ENCODE measurements around the gene AP2A1.

AP2A1 gene

GRCh38 chr19:49792829-49793560 lies 26.2 kb downstream of the AP2A1 start:
- DNase-seq (ENCODE audit: low read depth in 2 of 2), result no peak

DNA sequence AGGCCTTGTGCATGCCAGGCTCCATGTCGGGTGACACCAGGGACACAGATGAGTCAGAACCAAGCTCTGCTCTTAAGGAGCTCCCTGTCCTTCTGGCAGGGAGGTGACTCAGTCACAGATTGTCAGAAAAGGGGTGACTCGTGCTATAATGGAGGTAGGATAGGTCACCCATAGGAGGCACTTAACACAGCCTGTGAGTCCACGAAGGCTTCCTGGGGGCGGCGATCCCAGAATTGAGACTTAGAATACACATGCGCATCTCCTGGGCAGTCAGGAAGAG lies 26.7 kb downstream of the AP2A1 start:
- DNase-seq (ENCODE audit: low read depth in 2 of 2), result peak in 1 of 2 donors; percentile 16

DNA sequence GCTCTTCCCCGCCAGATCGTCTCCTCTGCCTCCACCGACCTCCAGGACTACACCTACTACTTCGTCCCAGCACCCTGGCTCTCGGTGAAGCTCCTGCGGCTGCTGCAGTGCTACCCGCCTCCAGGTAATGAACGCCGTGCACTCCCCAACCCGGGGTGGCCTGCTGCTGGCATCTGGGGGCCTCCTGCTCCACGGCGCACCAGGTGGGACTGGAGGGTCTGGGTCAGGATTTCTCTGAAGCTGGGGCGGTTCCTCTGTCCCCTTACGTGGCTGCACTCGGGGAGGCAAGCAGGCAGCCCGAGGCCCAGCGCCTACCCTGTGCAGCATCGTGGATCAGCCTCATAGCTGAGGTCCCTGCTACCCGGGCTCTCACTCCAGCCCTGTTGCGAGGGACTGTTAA lies 28.8 kb downstream of the AP2A1 start:
- DNase-seq (ENCODE audit: low read depth in 2 of 2), result no peak

DNA sequence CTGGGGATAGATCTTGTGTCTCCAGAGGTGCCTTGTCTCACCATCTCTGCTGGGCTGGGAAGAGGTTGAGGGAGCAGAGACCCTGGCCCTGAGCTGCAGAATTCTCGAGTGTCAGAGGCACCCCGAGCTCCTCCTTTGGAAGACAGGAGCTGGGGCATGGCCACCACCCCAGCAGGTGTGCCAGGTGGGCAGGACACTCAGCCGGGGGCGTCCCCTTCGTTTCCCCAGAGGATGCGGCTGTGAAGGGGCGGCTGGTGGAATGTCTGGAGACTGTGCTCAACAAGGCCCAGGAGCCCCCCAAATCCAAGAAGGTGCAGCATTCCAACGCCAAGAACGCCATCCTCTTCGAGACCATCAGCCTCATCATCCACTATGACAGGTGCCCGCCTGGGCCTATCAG lies 31.8 kb downstream of the AP2A1 start:
- DNase-seq (ENCODE audit: low read depth in 2 of 2), result no peak

GRCh38 chr19:49799271-49799797 lies 32.5 kb downstream of the AP2A1 start:
- no peak for DNase-seq (ENCODE audit: low read depth in 2 of 2)

- DNase-seq (ENCODE audit: low read depth in 2 of 2), result no peak
Observed at GRCh38 chr19:49799798-49800376, 33.1 kb downstream of the AP2A1 start.

- DNase-seq (ENCODE audit: low read depth in 2 of 2), result no peak
Observed at GRCh38 chr19:49800771-49801170, 34.0 kb downstream of the AP2A1 start.

DNA sequence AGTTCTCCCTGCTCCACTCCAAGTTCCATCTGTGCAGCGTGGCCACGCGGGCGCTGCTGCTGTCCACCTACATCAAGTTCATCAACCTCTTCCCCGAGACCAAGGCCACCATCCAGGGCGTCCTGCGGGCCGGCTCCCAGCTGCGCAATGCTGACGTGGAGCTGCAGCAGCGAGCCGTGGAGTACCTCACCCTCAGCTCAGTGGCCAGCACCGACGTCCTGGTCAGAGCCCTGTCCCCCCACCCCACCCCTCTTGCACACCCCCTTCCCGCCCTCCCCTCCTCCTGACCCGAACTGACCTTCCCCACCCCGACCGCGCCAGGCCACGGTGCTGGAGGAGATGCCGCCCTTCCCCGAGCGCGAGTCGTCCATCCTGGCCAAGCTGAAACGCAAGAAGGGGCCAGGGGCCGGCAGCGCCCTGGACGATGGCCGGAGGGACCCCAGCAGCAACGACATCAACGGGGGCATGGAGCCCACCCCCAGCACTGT lies 34.6 kb downstream of the AP2A1 start:
- DNase-seq (ENCODE audit: low read depth in 2 of 2), result no peak

GRCh38 chr19:49801966-49802661 lies 35.3 kb downstream of the AP2A1 start:
- DNase-seq (ENCODE audit: low read depth in 2 of 2), result no peak

DNA sequence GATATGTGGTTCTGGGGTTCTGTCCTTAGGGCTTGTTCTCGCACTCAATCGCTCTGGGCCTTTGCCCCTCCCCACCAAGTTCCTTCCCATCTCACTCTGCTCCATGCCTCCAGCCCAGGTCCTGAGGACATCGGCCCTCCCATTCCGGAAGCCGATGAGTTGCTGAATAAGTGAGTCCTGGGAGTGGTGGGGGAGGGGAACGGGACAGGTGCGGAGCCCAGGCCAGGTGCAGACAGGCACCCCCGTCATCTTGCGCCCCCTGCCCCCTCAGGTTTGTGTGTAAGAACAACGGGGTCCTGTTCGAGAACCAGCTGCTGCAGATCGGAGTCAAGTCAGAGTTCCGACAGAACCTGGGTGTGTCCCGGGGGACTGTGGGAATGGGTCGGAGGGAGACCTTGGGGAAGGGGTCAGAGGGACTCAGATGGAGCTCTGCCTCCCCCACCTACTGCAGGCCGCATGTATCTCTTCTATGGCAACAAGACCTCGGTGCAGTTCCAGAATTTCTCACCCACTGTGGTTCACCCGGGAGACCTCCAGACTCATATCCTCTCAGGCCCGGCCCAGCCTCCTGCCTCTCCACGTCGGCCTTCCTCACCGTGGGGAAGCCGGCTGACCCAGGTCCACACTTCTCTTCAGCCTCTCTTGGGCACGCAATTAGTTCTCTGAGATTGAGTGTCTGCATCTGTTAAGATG lies 36.2 kb downstream of the AP2A1 start:
- no peak for DNase-seq (ENCODE audit: low read depth in 2 of 2)

DNA sequence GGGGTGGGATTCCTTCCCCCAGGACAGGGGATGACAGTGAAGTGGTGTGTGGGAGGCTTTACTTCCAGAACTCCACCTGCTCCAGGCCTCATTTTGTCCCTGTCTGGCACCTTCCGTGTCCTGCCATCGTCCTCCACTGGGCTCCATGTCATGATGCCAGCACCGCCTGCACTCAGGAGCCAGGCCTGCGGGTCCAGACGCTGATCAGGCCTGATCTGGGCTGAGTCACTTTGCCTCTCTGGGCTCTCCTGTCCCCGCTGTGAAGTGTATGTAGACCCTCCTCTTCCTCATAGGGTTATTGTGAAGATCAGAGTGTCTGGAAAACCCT lies 36.7 kb downstream of the AP2A1 start:
- no peak for DNase-seq (ENCODE audit: low read depth in 2 of 2)

GRCh38 chr19:49805822-49806619 lies 39.2 kb downstream of the AP2A1 start:
- DNase-seq (ENCODE audit: low read depth in 2 of 2), result no peak

- DNase-seq (ENCODE audit: low read depth in 2 of 2), result no peak
Observed at GRCh38 chr19:49806620-49806959, 39.8 kb downstream of the AP2A1 start.

DNA sequence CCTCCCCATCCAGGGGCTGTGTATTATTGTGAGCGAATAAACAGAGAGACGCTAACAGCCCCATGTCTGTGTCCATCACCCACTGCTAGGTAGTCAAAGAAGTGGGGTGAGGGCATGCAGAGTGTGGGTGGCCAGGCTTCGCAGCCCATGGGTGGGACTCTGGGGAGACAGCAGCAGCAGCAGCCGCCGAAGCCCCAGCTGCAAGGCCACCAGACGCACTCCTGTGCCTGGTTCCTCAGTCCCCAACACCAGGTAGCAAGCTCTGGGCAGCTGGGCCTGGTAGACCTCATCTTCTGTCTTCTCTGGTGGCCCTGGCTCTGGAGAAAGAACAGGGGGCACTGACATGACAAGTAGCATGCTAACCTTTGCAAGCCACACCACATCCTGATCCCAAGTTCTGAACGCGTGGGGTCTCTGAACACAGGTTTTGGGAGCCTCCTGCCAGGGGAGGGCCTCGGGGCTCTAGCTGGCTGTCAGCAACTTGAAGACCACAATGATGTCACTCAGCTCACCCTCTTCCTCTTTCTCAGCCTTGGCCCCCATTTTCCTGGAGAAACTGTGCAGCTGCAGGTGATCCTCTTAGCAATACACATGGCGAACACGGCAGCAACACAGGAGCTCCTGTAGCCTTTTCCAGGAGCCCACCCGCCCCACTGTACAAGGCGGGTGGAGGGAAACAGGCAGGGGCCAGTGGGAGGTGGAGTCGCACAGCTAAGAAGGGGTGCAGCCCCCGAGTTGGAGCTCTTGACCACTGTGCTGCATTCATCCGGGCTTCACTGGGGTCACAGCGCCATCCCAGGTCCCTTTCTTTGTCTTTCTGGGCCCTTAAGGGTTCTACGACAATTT lies 40.5 kb downstream of the AP2A1 start:
- no peak for DNase-seq (ENCODE audit: low read depth in 2 of 2)

DNA sequence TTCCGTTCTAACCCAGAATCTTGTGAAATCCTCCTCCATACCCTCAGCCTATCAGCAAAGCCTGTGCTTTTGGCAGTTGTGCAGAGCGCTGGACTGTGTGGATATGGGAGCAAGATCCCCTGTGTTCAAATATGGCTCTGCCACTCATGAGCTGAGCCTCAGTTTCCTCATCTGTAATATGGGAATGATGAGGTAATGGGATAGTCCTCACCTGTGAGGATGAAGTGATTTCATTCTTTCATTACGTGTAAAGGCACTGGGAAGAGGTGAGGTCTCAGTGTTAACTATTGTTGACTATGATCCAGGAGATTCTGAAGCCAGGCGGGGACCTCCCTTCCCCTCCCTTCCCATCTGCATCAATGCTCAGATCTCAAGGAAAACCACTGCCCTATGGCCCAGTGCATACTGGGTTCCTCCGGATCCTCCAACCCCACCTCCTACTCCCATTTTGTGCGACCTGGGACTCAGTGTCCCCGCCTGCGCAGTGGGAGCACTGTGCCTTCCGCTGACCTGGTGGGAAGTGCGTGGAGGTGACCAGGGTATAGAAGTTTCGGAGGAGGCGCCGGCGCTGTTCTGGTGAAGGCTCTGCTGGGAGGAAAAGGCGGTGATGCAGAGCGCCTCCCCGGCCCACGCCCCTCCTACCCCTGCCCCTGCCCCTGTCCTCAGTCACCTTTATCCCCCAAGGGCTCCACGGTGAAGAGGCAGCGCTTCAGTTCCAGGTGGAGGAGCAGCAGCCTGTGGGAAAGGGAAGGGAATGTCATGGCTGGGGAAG lies 41.3 kb downstream of the AP2A1 start:
- no peak for DNase-seq (ENCODE audit: low read depth in 2 of 2)

GRCh38 chr19:49808711-49809159 lies 41.9 kb downstream of the AP2A1 start:
- DNase-seq (ENCODE audit: low read depth in 2 of 2), result peak; percentile 67 to 69

- DNase-seq (ENCODE audit: low read depth in 2 of 2), result peak in 1 of 2 donors; percentile 21
Observed at GRCh38 chr19:49809160-49809940, 42.5 kb downstream of the AP2A1 start.

DNA sequence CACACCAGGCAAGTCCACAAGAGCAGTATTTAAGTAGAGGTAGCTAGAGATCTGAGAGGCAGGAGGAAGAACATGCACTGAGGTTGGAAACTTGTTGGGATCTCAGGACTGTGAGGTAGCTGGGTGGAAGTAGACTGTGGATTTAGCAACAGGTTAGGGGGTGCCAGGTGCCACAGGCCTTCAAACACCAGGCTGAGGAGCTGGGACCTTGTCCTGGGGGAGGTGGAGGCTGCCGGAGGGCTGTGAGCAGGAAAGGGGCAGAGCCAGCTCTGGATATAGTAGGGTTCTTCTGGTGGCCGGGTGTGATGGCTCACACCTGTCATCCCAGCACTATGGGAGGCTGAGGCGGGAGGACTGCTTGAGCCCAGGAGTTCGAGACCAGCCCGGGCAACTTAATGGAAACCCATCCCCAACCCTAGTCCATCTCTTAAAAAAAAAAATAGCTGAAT lies 43.2 kb downstream of the AP2A1 start:
- DNase-seq (ENCODE audit: low read depth in 2 of 2), result no peak

- no peak for DNase-seq (ENCODE audit: low read depth in 2 of 2)
Observed at GRCh38 chr19:49811328-49811727, 44.5 kb downstream of the AP2A1 start.

Data from stimulated activated CD8-positive, alpha-beta memory T cell treated with anti-CD3 and anti-CD28 coated beads, Interleukin-15, amount 100 ng/mL, for 48 hours (primary cell).